Esophagus squamous epithelium (tissue), 4 donors: Measurements from ENCODE around the gene HSPA1B.

Experiments
- CTCF ChIP-seq, 6 experiments: fragments of 450-650 bp in 4 of 6; fragments of 200-600 bp in 2 of 6; sonication (generic) in 2 of 6; IDR thresholded peaks; one replicate each; pipeline ENCODE4 v1.5.1; 2016 to 2019; ENCODE audit warnings: antibody characterized with exemption in 6 of 6, mild to moderate bottlenecking in 4 of 6, moderate library complexity in 4 of 6
- POLR2A ChIP-seq, 4 donors: fragments of 450-650 bp; IDR thresholded peaks; one replicate each; pipeline ENCODE4 v1.6.1; 2017; ENCODE audit warnings: antibody characterized with exemption in 4 of 4, mild to moderate bottlenecking in 4 of 4, moderate library complexity in 3 of 4

- no peak for TF ChIP-seq CTCF (IDR thresholded peaks at IDR 0.05)
- TF ChIP-seq POLR2A (IDR thresholded peaks at IDR 0.05) = no peak
Observed at GRCh38 chr6:31805939-31806469, 21.5 kb upstream of the HSPA1B start.
